ENCODE results near the gene NEMP1.

The NEMP1 gene

GRCh38 chr12:57005980-57006808 is 72.4 kb downstream of the NEMP1 start, which contains the start of gene ZBTB39:
TSS of gene ZBTB39 (minus strand) at chr12:57006546. CDS start at chr12:57004917, 1,629 bp downstream.
- DNase-seq (ENCODE audit: low read depth) = peak; percentile 22
- H3K4me3 ChIP-seq (ENCODE audit: control insufficient read depth, low read depth, low read length) = peak within 1 kb of the TSS; percentile 78
- TF ChIP-seq, protein P1, sequence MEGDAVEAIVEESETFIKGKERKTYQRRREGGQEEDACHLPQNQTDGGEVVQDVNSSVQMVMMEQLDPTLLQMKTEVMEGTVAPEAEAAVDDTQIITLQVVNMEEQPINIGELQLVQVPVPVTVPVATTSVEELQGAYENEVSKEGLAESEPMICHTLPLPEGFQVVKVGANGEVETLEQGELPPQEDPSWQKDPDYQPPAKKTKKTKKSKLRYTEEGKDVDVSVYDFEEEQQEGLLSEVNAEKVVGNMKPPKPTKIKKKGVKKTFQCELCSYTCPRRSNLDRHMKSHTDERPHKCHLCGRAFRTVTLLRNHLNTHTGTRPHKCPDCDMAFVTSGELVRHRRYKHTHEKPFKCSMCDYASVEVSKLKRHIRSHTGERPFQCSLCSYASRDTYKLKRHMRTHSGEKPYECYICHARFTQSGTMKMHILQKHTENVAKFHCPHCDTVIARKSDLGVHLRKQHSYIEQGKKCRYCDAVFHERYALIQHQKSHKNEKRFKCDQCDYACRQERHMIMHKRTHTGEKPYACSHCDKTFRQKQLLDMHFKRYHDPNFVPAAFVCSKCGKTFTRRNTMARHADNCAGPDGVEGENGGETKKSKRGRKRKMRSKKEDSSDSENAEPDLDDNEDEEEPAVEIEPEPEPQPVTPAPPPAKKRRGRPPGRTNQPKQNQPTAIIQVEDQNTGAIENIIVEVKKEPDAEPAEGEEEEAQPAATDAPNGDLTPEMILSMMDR (conservative IDR thresholded peaks at IDR 0.05; ENCODE audit: control insufficient read depth, insufficient read depth, low read depth, low read length) = no peak
